NCI-H146 treated with DMSO at 0.1 percent for 48 hours (cell line): ENCODE results near the gene KMT5B.

Experiments used
- DNase-seq: peaks from one replicate; lab custom pipeline; 2025; ENCODE audit not compliant: unreplicated experiment; lab: John Stamatoyannopoulos, UW

Gene KMT5B

GRCh38 chr11:68146010-68146540, 67.0 kb downstream of the KMT5B start:
- no peak for DNase-seq

DNA sequence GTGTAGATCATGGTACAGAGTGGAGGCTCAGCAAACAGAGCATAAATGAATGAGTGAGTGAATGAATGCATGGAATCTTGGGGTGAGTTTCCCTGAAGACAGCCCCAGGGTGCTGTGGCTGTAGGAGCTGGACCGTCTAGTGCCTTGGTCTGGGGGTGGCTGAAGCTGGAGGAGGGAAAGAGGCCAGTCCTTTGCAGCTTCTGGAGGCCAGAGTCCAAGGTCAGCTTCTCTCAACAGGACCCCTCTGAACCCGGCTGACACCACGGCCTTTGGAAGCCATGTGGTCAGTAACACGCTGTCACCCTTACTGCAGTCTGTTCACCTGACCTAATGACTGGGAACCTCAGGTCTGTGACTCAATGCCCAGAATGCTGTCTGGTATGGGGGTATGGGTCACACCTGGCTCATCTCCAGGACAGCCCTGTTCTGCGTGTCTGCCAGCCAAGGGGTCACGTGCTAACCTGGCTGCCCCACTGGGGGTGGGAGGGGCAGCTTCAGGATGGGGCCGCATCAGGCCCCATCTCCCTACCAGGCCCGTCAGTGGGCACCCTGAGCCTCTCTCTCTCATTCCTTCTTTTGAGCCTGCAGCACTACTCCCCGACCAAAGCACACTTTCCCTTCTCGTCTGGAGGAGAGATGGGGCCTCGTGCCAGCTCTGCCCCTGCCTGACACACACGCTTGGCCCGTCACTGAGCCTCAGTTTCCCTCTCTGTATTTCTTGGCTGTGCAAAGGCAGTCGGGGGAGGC, 67.8 kb downstream of the KMT5B start:
- DNase-seq, result no peak

DNA sequence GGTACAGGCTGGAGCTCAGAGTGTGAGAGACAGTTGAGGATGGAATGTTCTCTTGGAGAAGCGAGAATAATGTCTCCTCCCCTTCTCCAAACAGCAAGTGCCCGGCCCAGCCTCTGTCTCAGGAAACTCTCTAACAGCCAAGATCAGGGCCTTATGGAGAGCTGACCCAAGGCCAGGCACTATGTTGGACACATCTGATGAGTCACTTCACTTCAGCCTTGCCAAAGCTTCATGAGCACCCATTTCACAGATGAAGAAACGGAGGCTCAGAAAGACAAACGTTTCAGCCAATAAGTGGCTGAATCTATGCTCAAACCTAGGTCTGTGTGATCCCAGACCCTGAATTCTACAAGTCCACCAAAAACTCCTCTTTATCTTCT, 69.8 kb downstream of the KMT5B start:
- no peak for DNase-seq

GRCh38 chr11:68142441-68143309, 70.4 kb downstream of the KMT5B start:
- DNase-seq, result no peak

DNA sequence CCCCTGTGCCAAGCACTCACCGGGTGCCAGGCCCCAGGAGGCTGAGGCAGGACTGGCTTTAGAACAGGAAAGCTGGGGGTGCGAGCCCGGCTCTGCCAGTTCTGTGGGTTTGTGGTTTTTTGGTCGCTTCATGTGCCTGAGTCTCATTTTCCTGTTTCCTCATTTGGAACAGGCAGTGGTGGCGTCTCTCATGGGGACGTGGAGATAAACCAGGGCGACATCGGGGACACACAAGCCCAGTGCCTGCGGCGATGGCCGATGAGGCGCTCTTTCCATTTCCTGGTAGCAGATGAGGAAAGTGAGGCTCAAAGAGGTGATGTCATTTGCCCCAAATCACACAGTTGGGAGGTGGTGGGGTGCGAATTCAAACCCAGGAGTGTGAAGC, 71.1 kb downstream of the KMT5B start:
- DNase-seq, result no peak

DNA sequence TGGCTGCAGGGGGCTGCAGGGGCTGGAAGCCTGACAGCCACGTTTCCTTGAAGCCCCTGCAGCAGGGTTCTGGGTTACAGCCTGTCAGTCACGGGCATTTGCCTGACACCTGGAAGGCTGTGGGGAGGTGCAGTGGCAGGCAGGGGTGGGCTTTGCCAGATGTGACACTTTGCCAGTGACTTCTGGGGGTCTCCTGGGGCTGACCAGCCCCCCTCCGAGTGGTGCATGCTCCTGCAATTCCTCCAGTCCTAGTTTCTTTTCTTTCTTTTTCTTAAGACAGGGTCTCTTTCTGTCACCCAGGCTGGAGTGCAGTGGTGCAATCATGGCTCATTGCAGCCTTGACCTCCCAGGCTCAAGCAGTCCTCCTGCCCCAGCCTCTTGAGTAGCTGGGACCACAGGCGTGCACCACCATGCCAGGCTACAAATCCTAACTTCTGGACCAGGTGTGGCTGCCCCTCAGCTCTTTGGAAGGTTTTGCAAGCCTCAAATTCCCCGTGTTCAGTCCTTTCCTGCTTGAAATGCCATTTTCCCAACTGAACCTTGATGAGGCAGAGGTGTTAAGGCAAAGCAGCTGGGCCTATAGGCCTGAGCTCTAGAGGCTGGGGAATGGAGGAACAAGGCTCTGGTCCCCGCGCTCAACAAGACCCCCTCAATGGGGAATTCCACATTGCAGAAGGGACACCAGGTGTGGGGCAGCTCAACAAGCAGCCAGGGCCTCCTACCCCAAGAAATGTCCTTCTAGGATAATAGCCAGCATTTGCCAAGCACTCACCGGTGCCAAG, 71.7 kb downstream of the KMT5B start:
- no peak for DNase-seq

- no peak for DNase-seq
These were observed 72.4 kb downstream of the KMT5B start for GRCh38 chr11:68140496-68141245.

- no peak for DNase-seq
These were observed 74.9 kb downstream of the KMT5B start for GRCh38 chr11:68138237-68138636.

DNA sequence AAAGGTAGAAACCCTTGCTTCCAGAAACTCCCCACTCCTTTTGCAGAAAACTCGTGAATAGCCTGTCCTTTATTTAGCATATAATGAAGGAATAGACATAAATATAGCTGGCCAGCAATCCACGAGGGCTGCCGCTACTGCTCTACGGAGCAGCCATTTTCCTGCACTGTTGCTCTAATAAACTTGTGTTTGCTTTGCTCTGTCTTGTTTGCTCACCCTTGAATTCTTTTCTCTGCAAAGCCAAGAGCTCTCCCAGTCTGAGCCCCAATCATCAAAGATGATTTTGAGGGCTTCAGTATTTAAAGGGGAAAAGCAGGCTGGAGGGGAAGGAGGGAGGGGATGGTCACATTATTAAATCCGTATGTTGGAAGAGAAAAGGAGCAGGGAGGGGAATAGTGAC, 75.3 kb downstream of the KMT5B start:
- DNase-seq, result no peak

DNA sequence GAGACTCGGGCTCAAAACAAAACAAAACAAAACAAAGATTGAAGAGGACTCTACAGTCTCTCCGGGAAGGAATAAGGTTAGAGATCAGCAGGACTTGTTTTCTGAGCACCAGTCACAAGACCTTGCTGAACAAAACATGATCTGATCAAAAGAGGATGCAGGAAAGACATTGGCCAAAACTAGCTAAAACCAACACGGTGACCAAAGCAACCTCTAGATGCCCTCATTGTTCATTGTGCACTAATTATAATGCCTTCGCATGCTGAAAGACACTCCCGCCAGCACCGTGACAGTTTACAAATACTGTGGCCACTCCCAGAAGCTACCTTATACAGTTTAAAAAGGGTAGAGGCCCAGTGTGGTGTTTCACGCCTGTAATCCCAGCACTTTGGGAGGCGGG, 76.2 kb downstream of the KMT5B start:
- no peak for DNase-seq

- no peak for DNase-seq
These were observed 77.9 kb downstream of the KMT5B start for GRCh38 chr11:68135161-68135560.

DNA sequence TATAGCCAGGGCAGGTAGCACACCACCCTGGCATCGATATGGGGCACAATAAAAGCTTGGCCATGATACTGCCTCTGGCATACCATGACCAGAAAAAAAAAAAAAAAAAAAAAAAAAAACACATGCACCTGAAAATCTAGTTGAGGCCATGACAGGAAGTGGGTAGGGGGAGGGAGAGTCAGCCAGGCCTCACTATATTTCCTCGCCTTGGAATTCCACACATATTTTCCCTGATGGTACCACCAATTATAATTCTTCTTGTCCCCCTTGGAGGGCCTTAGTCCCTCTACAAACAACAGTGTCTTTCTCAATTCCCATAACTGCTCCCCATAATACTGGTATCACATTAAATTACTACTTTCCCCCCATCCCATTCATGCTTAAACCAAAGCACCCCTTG, 79.3 kb downstream of the KMT5B start:
- no peak for DNase-seq

GRCh38 chr11:68130121-68130520, 83.0 kb downstream of the KMT5B start:
- DNase-seq, result no peak

DNA sequence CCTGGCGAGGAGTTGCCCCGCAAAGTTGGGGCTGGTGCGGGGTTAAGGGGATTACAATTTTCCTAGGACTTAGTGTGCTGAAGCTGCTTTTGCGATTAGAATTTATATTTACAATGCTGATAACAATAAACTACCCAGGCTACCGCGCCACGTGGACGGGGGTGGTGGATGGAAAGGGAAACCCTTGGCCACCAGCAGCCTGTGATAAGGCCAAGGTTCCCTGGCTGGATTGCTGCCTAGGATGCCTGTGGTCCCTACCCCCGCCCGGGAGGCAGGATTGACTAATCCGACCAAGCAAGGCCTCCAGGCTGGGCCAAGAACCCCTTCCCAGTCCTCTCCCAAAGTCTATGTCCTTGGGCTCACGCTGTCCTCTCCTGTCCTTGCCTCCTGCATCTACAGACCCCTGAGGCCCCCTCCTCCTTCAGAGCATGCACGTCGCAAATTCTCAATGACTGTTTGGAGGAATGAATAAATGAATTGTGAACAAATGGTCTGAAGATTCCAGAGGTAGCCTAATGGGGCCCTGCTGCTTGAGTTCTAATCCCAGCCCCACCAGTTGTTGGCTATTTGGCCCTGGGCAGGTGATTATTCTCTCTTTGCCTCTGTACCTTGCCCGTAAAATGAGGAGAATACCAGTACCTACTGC, 84.3 kb downstream of the KMT5B start:
- DNase-seq, result no peak

GRCh38 chr11:68127714-68128681, 85.1 kb downstream of the KMT5B start:
- no peak for DNase-seq

DNA sequence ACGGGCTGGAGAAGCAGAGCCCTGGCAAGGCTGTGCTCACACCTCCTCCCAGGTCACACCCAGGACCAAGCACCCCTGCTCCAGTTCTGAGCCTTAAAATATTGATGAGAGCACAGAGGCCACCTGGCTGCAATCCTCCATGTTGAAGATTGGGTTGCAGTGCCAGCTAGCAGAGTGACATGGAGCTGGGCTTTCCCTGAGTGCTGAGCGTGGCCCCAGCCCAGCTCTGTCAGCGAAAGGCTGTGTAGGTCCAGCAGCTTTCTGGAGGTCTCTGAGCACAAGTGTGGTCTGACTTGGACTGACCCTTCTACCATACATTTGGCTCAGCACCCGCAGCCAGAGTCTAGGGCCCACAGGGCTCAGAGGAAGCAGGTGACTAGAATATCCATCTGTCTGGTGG, 87.9 kb downstream of the KMT5B start:
- DNase-seq, result no peak

DNA sequence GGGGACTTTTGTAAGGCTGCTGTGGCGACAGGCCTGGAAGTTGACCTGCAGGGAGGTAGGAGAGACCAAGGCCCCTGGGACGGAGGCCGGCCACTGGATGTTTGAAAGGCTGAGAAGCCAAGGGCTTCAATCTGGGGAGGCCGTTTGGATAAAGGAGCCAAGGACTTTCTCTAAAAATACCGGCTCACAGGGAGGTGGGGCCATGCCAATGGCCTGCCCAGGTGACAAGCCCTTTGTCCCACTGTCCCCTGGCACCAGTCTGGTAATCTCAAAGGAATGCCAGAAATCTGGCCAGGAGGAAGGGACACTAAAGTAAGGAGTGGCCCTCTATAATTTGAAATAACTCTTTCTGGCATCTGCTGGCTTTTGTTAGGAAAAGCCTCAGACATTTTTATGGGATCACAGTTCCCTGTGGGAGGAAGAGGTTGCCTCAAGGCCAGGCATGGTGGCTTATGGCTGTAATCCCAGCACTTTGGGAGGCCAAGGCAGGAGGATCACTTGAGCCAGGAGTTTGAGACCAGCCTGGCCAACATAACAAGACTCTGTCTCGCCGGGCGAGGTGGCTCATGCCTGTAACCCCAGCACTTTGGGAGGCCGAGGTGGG, 90.1 kb downstream of the KMT5B start:
- DNase-seq, result no peak

DNA sequence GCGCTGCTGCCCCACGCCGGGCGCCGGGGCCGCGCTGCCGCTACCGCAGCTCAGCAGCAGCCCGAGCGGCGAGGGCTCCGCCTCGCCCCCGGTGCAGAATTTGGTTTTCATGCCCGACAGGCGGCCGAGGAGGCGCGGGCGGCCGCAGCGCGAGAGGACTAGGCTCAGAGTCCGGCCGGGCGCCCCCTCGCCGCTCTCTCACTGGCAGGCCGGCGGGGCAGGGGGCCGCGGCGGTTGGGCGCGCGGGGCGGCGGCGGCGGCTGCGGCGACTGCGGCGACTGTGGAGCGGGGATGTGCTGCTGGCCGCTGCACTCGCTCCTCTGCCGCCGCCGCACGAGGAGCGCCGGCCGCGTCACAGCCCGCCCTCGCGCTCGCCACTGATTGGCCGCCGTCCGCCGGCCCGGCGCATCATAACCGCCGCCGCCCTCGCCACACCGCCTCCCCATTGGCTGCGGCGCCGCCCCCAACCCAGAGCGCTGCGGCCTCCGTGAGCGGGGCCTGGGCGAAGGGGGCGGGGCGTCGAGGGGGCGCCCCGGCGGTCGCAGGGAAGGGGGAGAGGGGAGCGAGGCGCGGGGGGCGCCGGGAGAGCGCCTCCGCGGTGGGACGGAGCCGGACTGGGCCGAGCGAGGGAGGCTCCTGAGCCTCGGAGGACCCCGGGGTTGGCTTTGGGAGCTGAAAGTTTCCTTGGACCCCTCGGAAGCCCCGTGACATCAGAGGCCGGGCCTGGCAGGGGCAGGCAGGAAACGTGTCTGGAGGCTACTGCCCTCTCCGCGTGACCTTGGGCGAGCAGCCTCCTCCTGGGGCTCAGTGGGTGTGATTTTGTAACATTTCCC, 91.8 kb downstream of the KMT5B start, which contains the start of gene CHKA:
TSS of gene CHKA (minus strand) at position 322 of the 833 bp plus-strand sequence. CDS start at position 111, 211 bp downstream.
- peak; percentile 80 for DNase-seq
